Measurements from ENCODE around the gene ALDOB. TPM values are rescaled to one million over a fixed set of nuclear protein-coding genes. Genes with fewer than 3 reads are reported as not detected.

ALDOB gene
- total and polyA plus RNA-seq, 2 donors (not counting 3 experiments of a cell fraction or from before 2014, with no cell fraction given): not detected

DNA sequence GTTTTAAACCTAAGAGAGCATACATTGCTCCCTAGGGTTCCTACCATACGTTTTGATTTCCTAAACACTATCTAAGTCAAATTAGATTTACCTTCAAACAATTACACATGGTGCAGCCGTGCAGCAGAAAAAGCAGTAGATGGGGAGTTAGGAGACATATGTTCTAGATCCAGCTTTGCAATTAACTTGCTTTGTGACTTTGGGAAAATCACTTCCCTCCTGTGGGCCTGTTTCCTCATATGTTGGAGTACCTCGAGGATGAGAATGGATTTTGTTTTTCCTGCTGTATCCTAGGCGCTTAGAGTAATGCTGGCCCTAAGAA, 37.9 kb downstream of the ALDOB start:
- Histone ChIP-seq H3K9me1 (replicated peaks; ENCODE audit: control insufficient read depth, extremely low read depth, insufficient read depth, low read length) (no peaks in the 10 kb centered on the region), H3K4me3 (replicated peaks in 1 of 3; ENCODE audit: insufficient read depth in 1 of 3, low read depth in 1 of 3, low read length in 3 of 3) (peak overlapping the region; percentile 61 to 97 (median 92)), H4K20me1 (replicated peaks; ENCODE audit: control insufficient read depth, extremely low read depth, insufficient read depth, low read length) (no peaks in the 10 kb centered on the region), H3K36me3 (ENCODE audit: control insufficient read depth in 2 of 2, extremely low read depth in 1 of 2, insufficient read depth in 2 of 2, low read length in 2 of 2) (peaks cover 2 to 4% of the 10 kb centered on the region in 2 experiments), H3K27me3 (ENCODE audit: control insufficient read depth in 2 of 2, insufficient read depth in 2 of 2, low read length in 2 of 2) (no peaks in the 10 kb centered on the region), H3K27ac (ENCODE audit: insufficient read depth, low read depth, low read length) (peak overlapping the region; percentile 87), H3K4me1 (ENCODE audit: control insufficient read depth, extremely low read depth, insufficient read depth, low read length) (peaks cover 26% of the 10 kb centered on the region), H3K9me3 (replicated peaks; ENCODE audit: control insufficient read depth, insufficient read depth, low read length) (no peaks in the 10 kb centered on the region), H3K9ac (replicated peaks; ENCODE audit: extremely low read depth, insufficient read depth, low read length) (peak overlapping the region; percentile 93), H3K4me2 (ENCODE audit: insufficient read depth, low read length) (peak overlapping the region; percentile 98), H3K79me2 (ENCODE audit: control insufficient read depth, insufficient read depth, low read length) (peaks cover 77% of the 10 kb centered on the region), H2AFZ (ENCODE audit: low read depth, low read length) (peak overlapping the region; percentile 99)
- FAIRE-seq (no peak), DNase-seq (ENCODE audit: low read depth, low spot score) (no peak)
- dilution Hi-C loops (cut with MboI; ENCODE audit: extremely low pct_ligation_motif_present, low sequenced_read_pairs): no loop called here
- BruUV-seq (replicated peaks): no TSS peak
- ChIA-PET CTCF (no interaction called here), POLR2A (no interaction called here)
- intact Hi-C loops (cut with micrococcal nuclease): loop anchor here (1.0 to 5.0 kb wide), 6 partner anchors 9 to 1575 kb away; partner anchors contain the start of genes MSANTD3 and RNF20
- no peak for TF ChIP-seq FOS (IDR thresholded peaks at IDR 0.05; ENCODE audit: borderline replicate concordance, insufficient read depth, low read length)
- TF ChIP-seq JUN (IDR thresholded peaks at IDR 0.05; ENCODE audit: borderline replicate concordance, insufficient read depth, insufficient read length, low read depth): no peak
- TF ChIP-seq, protein P1, sequence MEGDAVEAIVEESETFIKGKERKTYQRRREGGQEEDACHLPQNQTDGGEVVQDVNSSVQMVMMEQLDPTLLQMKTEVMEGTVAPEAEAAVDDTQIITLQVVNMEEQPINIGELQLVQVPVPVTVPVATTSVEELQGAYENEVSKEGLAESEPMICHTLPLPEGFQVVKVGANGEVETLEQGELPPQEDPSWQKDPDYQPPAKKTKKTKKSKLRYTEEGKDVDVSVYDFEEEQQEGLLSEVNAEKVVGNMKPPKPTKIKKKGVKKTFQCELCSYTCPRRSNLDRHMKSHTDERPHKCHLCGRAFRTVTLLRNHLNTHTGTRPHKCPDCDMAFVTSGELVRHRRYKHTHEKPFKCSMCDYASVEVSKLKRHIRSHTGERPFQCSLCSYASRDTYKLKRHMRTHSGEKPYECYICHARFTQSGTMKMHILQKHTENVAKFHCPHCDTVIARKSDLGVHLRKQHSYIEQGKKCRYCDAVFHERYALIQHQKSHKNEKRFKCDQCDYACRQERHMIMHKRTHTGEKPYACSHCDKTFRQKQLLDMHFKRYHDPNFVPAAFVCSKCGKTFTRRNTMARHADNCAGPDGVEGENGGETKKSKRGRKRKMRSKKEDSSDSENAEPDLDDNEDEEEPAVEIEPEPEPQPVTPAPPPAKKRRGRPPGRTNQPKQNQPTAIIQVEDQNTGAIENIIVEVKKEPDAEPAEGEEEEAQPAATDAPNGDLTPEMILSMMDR (IDR thresholded peaks at IDR 0.05; ENCODE audit: extremely low read depth in 1 of 2, insufficient read depth in 1 of 2, low read depth in 1 of 2, low read length in 2 of 2): no peak
- TF ChIP-seq, protein P2, sequence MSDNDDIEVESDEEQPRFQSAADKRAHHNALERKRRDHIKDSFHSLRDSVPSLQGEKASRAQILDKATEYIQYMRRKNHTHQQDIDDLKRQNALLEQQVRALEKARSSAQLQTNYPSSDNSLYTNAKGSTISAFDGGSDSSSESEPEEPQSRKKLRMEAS (IDR thresholded peaks at IDR 0.05; ENCODE audit: insufficient read depth, insufficient read length): no peak
- no peak for TF ChIP-seq GATA2 (IDR thresholded peaks at IDR 0.05; ENCODE audit: insufficient read depth, insufficient read length, low read depth, low read length)
- no peak for TF ChIP-seq EZH2 (IDR thresholded peaks at IDR 0.05; ENCODE audit: borderline replicate concordance, low read depth, low read length, severe bottlenecking)
